ENCODE measurements around the gene PHF23.

Gene PHF23

DNA sequence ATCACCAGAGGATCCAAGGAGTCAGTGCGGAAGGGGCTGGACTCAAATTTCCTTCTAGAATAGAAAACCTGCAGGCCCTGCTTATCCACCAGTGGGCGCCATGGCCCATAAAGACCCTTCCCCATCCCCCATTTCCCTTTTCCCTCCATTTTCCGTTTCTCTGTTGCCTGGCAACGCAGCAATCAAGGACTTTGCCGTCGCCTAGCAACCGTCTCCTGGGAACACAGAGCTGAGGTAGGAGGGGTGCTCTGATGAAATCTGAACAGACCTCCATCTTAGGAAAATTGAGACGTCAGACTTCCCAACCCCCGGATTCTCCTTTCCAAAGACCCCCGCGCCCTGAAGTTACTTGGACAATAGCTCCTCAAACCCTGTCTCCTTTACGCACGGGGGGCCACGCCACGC lies 25.4 kb downstream of the PHF23 start:
- H3K27ac ChIP-seq = no peak overlapping the region

DNA sequence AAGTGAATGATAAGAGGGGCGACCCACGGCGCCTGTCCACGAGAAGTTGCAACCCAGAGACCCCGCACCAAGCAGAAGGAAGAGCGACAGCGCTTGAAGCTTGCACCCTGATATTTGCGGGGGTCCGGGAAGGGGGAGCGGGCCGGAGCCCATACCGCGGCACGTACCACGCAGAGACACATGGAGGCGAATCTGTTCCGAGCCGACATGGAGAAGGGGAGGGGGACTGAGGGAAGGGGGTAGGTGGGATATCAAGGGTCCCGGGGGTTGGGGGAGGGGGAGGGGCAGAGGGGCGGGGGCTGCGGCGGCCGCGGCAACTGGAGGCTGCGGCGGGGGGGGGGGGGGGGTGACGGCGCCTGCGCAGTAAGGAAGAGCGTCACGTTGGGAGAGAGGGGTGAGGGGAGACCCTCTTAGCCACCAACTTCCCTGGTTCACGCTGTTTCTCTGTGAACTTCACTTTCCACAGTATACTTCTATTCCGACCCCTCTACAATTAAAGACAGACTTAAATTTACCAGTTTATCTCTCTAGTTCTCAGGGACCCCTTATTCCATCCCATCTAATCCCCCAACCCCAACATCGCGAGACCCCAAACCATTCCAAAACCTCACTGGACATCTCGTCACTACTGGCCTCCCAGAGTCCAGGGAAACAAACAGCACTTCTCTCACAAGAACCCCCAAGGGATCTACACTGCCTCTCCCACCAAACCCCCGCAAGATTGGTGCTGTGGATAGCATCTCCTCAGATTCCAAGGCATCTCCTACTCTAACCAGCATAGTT lies 27.6 kb downstream of the PHF23 start:
- no peak overlapping the region for H3K27ac ChIP-seq
- no peak for TF ChIP-seq ZFX (IDR thresholded peaks at IDR 0.05)
- TF ChIP-seq CTCF (conservative IDR thresholded peaks at IDR 0.05) = no peak

More for the DNA sequence above, 25.4 kb downstream of the PHF23 start:
- TF ChIP-seq ZFX (IDR thresholded peaks at IDR 0.05) (no peak), CTCF (conservative IDR thresholded peaks at IDR 0.05) (no peak; the same call in 1 of the 2 replicates)

GRCh38 chr17:7208754-7209460 lies 30.4 kb downstream of the PHF23 start:
- no peak overlapping the region for H3K27ac ChIP-seq
- TF ChIP-seq ZFX (IDR thresholded peaks at IDR 0.05) (no peak), CTCF (conservative IDR thresholded peaks at IDR 0.05) (no peak)

- H3K27ac ChIP-seq = no peak overlapping the region
- no peak for TF ChIP-seq CTCF (conservative IDR thresholded peaks at IDR 0.05)
Observed at GRCh38 chr17:7208027-7208571, 31.2 kb downstream of the PHF23 start.

GRCh38 chr17:7207120-7208001 lies 31.9 kb downstream of the PHF23 start:
- no peak overlapping the region for H3K27ac ChIP-seq

GRCh38 chr17:7205561-7205960 lies 33.7 kb downstream of the PHF23 start:
- no peak overlapping the region for H3K27ac ChIP-seq
- TF ChIP-seq CTCF (conservative IDR thresholded peaks at IDR 0.05) (no peak), ZFX (IDR thresholded peaks at IDR 0.05) (no peak)

More at GRCh38 chr17:7207120-7208001, 31.9 kb downstream of the PHF23 start:
- TF ChIP-seq ZFX (IDR thresholded peaks at IDR 0.05) (no peak), CTCF (conservative IDR thresholded peaks at IDR 0.05) (no peak)
